ENCODE data around the gene ALPK1. TPM values are rescaled to one million over a fixed set of nuclear protein-coding genes. Genes with fewer than 3 reads are reported as not detected.
"Not testable (repeated sequence)": the region's sequence is repeated elsewhere in the genome, so short reads cannot be mapped to it uniquely, and the experiment has no call there.

The ALPK1 gene
- total RNA-seq, 2 donors from 2014 or later, result 12.1 to 13.7 TPM

DNA sequence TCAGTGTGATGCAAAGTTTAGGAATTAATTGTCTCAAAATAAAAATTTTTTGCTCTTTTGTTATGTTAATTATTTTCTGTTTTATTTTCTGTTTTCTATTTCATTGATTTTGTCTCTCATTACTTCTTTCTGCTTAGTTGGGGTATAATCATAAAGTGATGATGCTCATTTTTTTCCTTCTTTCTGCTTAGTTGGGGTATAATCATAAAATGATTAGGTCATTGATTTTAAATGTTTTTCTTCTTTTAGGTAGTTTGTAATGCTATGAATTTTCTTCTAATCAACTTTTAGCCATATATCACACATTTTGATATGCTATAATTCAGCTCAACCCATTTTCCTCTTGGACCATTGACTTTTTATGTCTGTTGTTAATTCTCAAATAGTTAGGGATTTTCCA, 175.1 kb downstream of the ALPK1 start:
- Histone ChIP-seq H3K9me3 (no peaks in the 10 kb centered on the region), H3K36me3 (no peaks in the 10 kb centered on the region), H3K4me1 (replicated peaks) (no peaks in the 10 kb centered on the region), H3K4me3 (no peak overlapping the region), H3K27ac (no peak overlapping the region), H3K27me3 (replicated peaks; ENCODE audit: insufficient read depth) (no peaks in the 10 kb centered on the region)
- TF ChIP-seq POLR2A (IDR thresholded peaks at IDR 0.05) (no peak), POLR2AphosphoS5 (IDR thresholded peaks at IDR 0.05) (no peak)
- TF ChIP-seq, protein P1, sequence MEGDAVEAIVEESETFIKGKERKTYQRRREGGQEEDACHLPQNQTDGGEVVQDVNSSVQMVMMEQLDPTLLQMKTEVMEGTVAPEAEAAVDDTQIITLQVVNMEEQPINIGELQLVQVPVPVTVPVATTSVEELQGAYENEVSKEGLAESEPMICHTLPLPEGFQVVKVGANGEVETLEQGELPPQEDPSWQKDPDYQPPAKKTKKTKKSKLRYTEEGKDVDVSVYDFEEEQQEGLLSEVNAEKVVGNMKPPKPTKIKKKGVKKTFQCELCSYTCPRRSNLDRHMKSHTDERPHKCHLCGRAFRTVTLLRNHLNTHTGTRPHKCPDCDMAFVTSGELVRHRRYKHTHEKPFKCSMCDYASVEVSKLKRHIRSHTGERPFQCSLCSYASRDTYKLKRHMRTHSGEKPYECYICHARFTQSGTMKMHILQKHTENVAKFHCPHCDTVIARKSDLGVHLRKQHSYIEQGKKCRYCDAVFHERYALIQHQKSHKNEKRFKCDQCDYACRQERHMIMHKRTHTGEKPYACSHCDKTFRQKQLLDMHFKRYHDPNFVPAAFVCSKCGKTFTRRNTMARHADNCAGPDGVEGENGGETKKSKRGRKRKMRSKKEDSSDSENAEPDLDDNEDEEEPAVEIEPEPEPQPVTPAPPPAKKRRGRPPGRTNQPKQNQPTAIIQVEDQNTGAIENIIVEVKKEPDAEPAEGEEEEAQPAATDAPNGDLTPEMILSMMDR (IDR thresholded peaks at IDR 0.05), result no peak
- intact Hi-C loops (cut with DNase I), result no loop called here
- no peak for DNase-seq (ENCODE audit: low spot score)

DNA sequence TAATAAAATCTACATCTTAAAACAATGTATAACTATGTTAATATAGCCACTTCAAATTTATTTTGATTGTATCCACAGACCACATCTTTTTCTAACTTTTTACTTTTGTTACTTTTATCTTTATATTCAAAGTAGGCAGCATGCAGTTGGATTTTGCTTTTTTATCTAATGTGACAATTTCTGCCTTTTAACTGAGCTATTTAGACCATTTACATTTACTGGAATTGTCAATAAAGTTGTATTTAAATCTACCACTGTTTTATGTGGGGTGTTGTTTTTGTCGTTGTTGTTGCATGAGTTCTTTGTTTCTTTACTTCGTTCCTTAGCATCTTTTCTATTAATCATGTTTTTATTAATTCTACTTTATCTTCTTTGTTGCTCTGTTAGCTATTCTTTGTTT, 176.8 kb downstream of the ALPK1 start:
- no peak overlapping the region for H3K4me3 ChIP-seq
- H3K9me3 ChIP-seq, result no peaks in the 10 kb centered on the region
- intact Hi-C loops (cut with DNase I), result no loop called here
- no peak overlapping the region for H3K27ac ChIP-seq
- TF ChIP-seq, protein P1 (IDR thresholded peaks at IDR 0.05), result no peak
- no peak for TF ChIP-seq POLR2AphosphoS5 (IDR thresholded peaks at IDR 0.05)
- TF ChIP-seq POLR2A (IDR thresholded peaks at IDR 0.05), result no peak
- H3K27me3 ChIP-seq (replicated peaks; ENCODE audit: insufficient read depth), result no peaks in the 10 kb centered on the region
- WGBS, result 93% methylated on average over 2 of the region's 2 CpGs
- H3K4me1 ChIP-seq (replicated peaks), result no peaks in the 10 kb centered on the region
- H3K36me3 ChIP-seq, result no peaks in the 10 kb centered on the region
- no peak for DNase-seq (ENCODE audit: low spot score)

DNA sequence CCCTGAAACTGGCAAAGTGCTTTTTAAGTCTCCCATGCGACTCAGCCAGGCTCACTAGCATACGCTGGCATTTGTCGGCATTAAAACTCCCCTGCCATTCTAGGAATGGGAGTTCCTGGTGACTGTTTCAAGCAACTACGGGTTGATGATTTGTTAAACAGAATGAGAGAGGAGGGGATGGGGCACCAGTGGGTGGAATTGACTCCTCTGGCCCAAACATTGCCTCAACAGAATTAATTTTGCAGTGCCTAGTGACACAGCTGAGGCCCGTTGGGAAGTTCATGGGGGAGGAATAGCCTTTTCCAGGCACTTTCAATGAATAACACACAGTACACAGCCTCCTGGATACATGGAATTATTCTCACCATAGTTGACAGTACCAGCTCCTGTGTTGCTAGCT, 188.8 kb downstream of the ALPK1 start:
- TF ChIP-seq, protein P1 (IDR thresholded peaks at IDR 0.05), result no peak
- TF ChIP-seq POLR2AphosphoS5 (IDR thresholded peaks at IDR 0.05) (no peak), POLR2A (IDR thresholded peaks at IDR 0.05) (no peak)
- intact Hi-C loops (cut with DNase I), result no loop called here
- 70% methylated on average over 5 of the region's 5 CpGs for WGBS
- Histone ChIP-seq H3K4me1 (replicated peaks) (no peaks in the 10 kb centered on the region), H3K36me3 (no peaks in the 10 kb centered on the region), H3K27me3 (replicated peaks; ENCODE audit: insufficient read depth) (no peaks in the 10 kb centered on the region), H3K27ac (no peak overlapping the region), H3K4me3 (no peak overlapping the region), H3K9me3 (no peaks in the 10 kb centered on the region)
- DNase-seq (ENCODE audit: low spot score), result no peak

DNA sequence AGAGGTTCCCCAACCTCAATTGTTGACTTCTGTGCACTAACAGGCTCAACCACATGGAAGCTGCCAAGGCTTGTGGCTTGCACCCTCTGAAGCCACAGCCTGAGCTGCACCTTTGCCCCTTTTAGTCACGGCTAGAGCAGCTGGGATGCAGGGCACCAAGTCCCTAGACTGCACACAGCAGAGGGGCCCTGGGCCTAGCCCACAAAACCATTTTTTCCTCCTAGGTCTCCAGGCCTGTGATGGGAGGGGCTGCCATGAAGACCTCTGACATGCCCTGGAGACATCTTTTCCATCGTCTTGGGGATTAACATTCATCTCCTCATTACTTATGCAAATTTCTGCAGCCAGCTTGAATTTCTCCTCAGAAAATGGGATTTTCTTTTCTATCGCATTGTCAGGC, 193.6 kb downstream of the ALPK1 start:
- intact Hi-C loops (cut with DNase I); DNase-seq (ENCODE audit: low spot score); H3K9me3 ChIP-seq; H3K4me1 ChIP-seq (replicated peaks); H3K36me3 ChIP-seq; H3K4me3 ChIP-seq; H3K27ac ChIP-seq; H3K27me3 ChIP-seq (replicated peaks; ENCODE audit: insufficient read depth): not testable (repeated sequence)
- 85% methylated on average over 3 of the region's 3 CpGs for WGBS

Other genes with a start within 250 kb of the ALPK1 start
- gene FAM241A, start 151.9 kb upstream of the ALPK1 start, total RNA-seq, result 1 to 10 TPM; 3.6 to 3.7 TPM
- 10 to 100 TPM; 15.3 to 24.3 TPM for gene AP1AR, start 65.6 kb upstream of the ALPK1 start, total RNA-seq
- gene TIFA, start 11.5 kb upstream of the ALPK1 start, total RNA-seq, result 10 to 100 TPM in 1 of 2 donors, 1 to 10 TPM in 1; 2.3 to 16.3 TPM
- not detected for gene NEUROG2, start 218.8 kb downstream of the ALPK1 start, total RNA-seq

All from prostate gland (tissue), 2 donors.